ENCODE results near the gene STOM. TPM values are rescaled to one million over a fixed set of nuclear protein-coding genes. Genes with fewer than 3 reads are reported as not detected.

Gene STOM
- total and polyA plus RNA-seq, 2 donors (not counting 1 experiment from before 2014, with no cell fraction given), result 2.7 to 6.1 TPM

DNA sequence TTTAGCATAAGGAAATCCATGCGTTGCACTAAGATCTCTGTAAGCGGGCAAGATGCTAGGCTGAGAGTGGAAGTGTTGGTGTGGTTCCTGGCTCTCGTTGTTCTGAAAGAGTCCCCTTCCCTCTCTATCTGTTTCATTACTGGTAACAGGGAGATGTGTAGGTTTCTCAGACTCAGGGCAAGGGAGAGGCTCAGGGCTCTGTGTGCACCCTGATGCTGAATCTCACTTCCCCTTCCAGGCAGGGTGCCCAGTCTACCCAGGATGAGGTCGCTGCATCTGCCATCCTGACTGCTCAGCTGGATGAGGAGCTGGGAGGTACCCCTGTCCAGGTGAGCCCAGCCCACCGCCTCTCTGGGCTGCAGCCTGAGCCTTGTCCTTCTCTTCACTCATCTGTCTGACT, 45.7 kb downstream of the STOM start:
- H3K27ac Mint-ChIP-seq, result no peak overlapping the region
- TF ChIP-seq EZH2 (IDR thresholded peaks at IDR 0.05; ENCODE audit: borderline replicate concordance, insufficient read depth, low read depth, low read length, poor library complexity, severe bottlenecking), result no peak
- TF ChIP-seq CTCF (IDR thresholded peaks at IDR 0.05), result no peak
- H3K36me3 ChIP-seq (replicated peaks in 1 of 2; ENCODE audit: control extremely low read depth in 1 of 2, control insufficient read depth in 1 of 2, extremely low read depth in 1 of 2, insufficient read depth in 2 of 2, low read length in 1 of 2), result peaks cover 8 to 50% of the 10 kb centered on the region in 2 experiments
- H3K9ac ChIP-seq (ENCODE audit: low read length), result no peak overlapping the region
- no peaks in the 10 kb centered on the region for H3K79me2 ChIP-seq (ENCODE audit: control insufficient read depth, insufficient read depth, low read length)
- no peak for ATAC-seq (ENCODE audit: low read depth)
- no peak overlapping the region for H3K27ac ChIP-seq (ENCODE audit: low read length in 2 of 2)
- no peaks in the 10 kb centered on the region for H3K9me3 Mint-ChIP-seq (ENCODE audit: insufficient read depth)
- intact Hi-C loops (cut with micrococcal nuclease), result loop anchor here (5.0 kb wide), 2 partner anchors 43 to 112 kb away; no protein-coding TSS in a partner anchor
- H4K20me1 ChIP-seq (ENCODE audit: control insufficient read depth, insufficient read depth, low read length, poor library complexity, severe bottlenecking), result no peaks in the 10 kb centered on the region
- H2AFZ ChIP-seq (ENCODE audit: insufficient read depth, low read depth, low read length, poor library complexity, severe bottlenecking), result no peak overlapping the region
- no peaks in the 10 kb centered on the region for H3K27me3 Mint-ChIP-seq
- DNase-seq, result no peak
- POLR2A ChIA-PET, result no interaction called here
- CTCF ChIA-PET, result interaction anchor here (11.6 kb wide), 1 partner anchor 79 kb away, joined by 371 read pairs; no protein-coding TSS in a partner anchor
- no peaks in the 10 kb centered on the region for H3K27me3 ChIP-seq (replicated peaks in 1 of 4; ENCODE audit: control extremely low read depth in 1 of 4, control insufficient read depth in 3 of 4, insufficient read depth in 4 of 4, low read length in 3 of 4)
- H3K4me1 ChIP-seq (ENCODE audit: control insufficient read depth in 2 of 2, insufficient read depth in 2 of 2, low read length in 2 of 2), result no peaks in the 10 kb centered on the region
- no peak overlapping the region for H3K4me3 Mint-ChIP-seq
- 67% methylated on average over 2 of the region's 5 CpGs for WGBS (ENCODE audit: insufficient coverage)
- H3K4me3 ChIP-seq (ENCODE audit: control extremely low read depth in 1 of 5, extremely low read depth in 1 of 5, insufficient read depth in 1 of 5, low read depth in 2 of 5, low read length in 4 of 5), result no peak overlapping the region
- H3K4me1 Mint-ChIP-seq, result no peaks in the 10 kb centered on the region
- no peak overlapping the region for H3K4me2 ChIP-seq (replicated peaks; ENCODE audit: low read depth, low read length, poor library complexity, severe bottlenecking)
- H3K9me3 ChIP-seq (ENCODE audit: control extremely low read depth in 1 of 3, control insufficient read depth in 2 of 3, insufficient read depth in 1 of 3, low read length in 2 of 3), result no peaks in the 10 kb centered on the region

DNA sequence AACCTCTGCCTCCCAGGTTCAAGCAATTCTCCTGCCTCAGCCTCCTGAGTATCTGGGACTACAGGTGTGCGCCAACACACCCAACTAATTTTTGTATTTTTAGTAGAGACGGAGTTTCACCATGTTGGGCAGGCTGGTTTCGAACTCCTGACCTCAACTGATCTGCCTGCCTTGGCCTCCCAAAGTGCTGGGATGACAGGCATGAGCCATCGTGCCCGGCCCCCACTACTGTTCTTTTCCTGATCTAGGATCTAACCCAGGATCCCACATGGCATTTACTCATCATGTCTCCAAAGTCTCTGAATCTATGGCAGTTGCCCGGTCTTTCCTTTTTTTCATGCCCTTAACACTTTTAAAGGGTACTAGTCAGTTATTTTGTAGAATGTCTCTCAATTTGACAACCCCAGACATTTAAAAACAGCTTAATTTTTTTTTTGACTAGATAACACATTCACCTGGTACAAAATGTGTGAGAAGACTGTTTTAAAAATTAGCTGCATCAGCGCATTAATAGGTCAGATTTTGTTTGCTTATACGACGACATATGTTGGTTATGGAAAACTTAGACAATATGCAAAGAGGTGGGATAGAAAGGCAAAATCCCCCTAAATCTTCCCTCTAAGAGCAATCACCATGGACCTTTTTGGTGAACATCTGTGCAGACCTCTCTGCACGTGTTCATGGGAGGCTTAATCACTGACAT, 46.5 kb downstream of the STOM start:
- Mint-ChIP-seq H3K9me3 (ENCODE audit: insufficient read depth) (no peaks in the 10 kb centered on the region), H3K27me3 (no peaks in the 10 kb centered on the region), H3K4me3 (no peak overlapping the region), H3K4me1 (no peaks in the 10 kb centered on the region), H3K27ac (no peak overlapping the region)
- Histone ChIP-seq H4K20me1 (ENCODE audit: control insufficient read depth, insufficient read depth, low read length, poor library complexity, severe bottlenecking) (no peaks in the 10 kb centered on the region), H3K9ac (ENCODE audit: low read length) (no peak overlapping the region), H3K9me3 (ENCODE audit: control extremely low read depth in 1 of 3, control insufficient read depth in 2 of 3, insufficient read depth in 1 of 3, low read length in 2 of 3) (no peaks in the 10 kb centered on the region), H3K4me2 (replicated peaks; ENCODE audit: low read depth, low read length, poor library complexity, severe bottlenecking) (no peak overlapping the region), H3K27ac (ENCODE audit: low read length in 2 of 2) (no peak overlapping the region), H3K36me3 (replicated peaks in 1 of 2; ENCODE audit: control extremely low read depth in 1 of 2, control insufficient read depth in 1 of 2, extremely low read depth in 1 of 2, insufficient read depth in 2 of 2, low read length in 1 of 2) (peaks cover 8 to 43% of the 10 kb centered on the region in 2 experiments), H2AFZ (ENCODE audit: insufficient read depth, low read depth, low read length, poor library complexity, severe bottlenecking) (no peak overlapping the region), H3K27me3 (replicated peaks in 1 of 4; ENCODE audit: control extremely low read depth in 1 of 4, control insufficient read depth in 3 of 4, insufficient read depth in 4 of 4, low read length in 3 of 4) (no peaks in the 10 kb centered on the region), H3K4me3 (ENCODE audit: control extremely low read depth in 1 of 5, extremely low read depth in 1 of 5, insufficient read depth in 1 of 5, low read depth in 2 of 5, low read length in 4 of 5) (no peak overlapping the region), H3K79me2 (ENCODE audit: control insufficient read depth, insufficient read depth, low read length) (no peaks in the 10 kb centered on the region), H3K4me1 (ENCODE audit: control insufficient read depth in 2 of 2, insufficient read depth in 2 of 2, low read length in 2 of 2) (no peaks in the 10 kb centered on the region)
- POLR2A ChIA-PET, result no interaction called here
- no peak for ATAC-seq (ENCODE audit: low read depth)
- intact Hi-C loops (cut with micrococcal nuclease), result loop anchor here (5.0 kb wide), 2 partner anchors 44 to 111 kb away; no protein-coding TSS in a partner anchor
- CTCF ChIA-PET, result interaction anchor here (11.6 kb wide), 1 partner anchor 79 kb away, joined by 371 read pairs; no protein-coding TSS in a partner anchor
- TF ChIP-seq EZH2 (IDR thresholded peaks at IDR 0.05; ENCODE audit: borderline replicate concordance, insufficient read depth, low read depth, low read length, poor library complexity, severe bottlenecking), result no peak
- no peak for TF ChIP-seq CTCF (IDR thresholded peaks at IDR 0.05)
- 99% methylated on average over 6 of the region's 10 CpGs for WGBS (ENCODE audit: insufficient coverage)
- no peak for DNase-seq

All from B cell (primary cell).